ENCODE data around the gene TNFSF12.

TNFSF12 gene

DNA sequence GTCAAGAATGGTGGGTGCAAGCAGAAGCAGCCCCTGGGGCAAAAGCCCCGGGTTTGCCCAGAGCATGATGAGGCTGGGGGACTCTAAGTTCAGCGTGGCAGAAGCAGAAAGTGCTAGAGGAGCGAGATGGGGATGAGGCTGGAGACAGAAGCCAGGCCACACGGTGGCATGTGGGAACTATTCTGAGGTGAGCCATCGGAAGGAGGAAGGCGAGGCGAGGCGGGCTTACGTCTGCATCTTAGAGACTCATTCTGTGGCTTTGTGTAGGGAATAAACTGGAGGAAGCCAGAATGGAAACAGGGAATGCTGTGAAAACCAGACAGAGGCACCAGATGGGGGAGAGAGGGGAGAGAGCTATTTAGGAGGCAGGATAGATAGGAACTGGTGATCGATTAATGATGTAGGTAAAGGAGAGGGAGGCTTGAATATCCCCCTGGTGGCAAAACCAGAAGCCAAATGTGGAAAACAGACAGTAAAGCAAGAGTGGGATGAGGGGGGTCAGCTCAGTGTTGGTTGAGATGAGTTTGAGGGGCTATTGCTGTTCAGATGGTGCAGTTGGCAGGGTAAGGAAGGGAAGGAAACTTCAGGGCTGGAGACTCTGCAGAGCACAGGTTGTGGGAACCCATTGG, 6.6 kb downstream of the TNFSF12 start:
- Mint-ChIP-seq H3K27me3 (no peaks in the 10 kb centered on the region), H3K36me3 (peaks cover 54% of the 10 kb centered on the region), H3K27ac (peak overlapping the region; percentile 71), H3K4me3 (no peak overlapping the region), H3K9me3 (no peaks in the 10 kb centered on the region), H3K4me1 (peaks cover 89% of the 10 kb centered on the region)
- CTCF ChIA-PET: interaction anchor here (0.7 to 3.4 kb wide), 2 partner anchors 41 to 114 kb away, joined by 4 to 10 read pairs; no protein-coding TSS in a partner anchor
- DNase-seq: no peak

DNA sequence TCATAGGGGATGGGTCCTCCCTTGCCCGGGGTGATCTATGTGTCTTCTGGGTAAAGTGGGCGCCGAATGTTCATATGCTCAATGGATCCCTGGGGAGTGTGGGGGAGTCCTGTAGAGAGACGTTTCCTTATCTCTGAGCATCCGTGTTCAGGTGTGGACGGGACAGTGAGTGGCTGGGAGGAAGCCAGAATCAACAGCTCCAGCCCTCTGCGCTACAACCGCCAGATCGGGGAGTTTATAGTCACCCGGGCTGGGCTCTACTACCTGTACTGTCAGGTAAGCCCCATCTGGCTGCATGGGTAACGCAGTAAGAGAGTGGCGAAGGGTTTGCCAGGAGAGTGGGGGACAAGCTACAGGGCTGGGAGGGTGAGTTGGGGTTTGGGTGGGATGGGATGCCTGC, 7.8 kb downstream of the TNFSF12 start:
- CTCF ChIA-PET: interaction anchor here (5.5 kb wide), 1 partner anchor 43 kb away, joined by 157 read pairs; no protein-coding TSS in a partner anchor
- Mint-ChIP-seq H3K27ac (peak overlapping the region; percentile 24), H3K27me3 (no peaks in the 10 kb centered on the region), H3K9me3 (no peaks in the 10 kb centered on the region), H3K4me3 (no peak overlapping the region), H3K36me3 (peaks cover 49% of the 10 kb centered on the region), H3K4me1 (peaks cover 87% of the 10 kb centered on the region)
- no peak for DNase-seq

GRCh38 chr17:7557147-7557764, 8.4 kb downstream of the TNFSF12 start:
- H3K4me3 Mint-ChIP-seq: no peak overlapping the region
- CTCF ChIA-PET: interaction anchor here (1.0 to 5.5 kb wide), 6 partner anchors 32 to 202 kb away, joined by 3 to 157 read pairs (median 6); no protein-coding TSS in a partner anchor
- H3K27ac Mint-ChIP-seq: no peak overlapping the region
- peaks cover 45% of the 10 kb centered on the region for H3K36me3 Mint-ChIP-seq
- no peak for DNase-seq
- H3K9me3 Mint-ChIP-seq: no peaks in the 10 kb centered on the region
- peaks cover 80% of the 10 kb centered on the region for H3K4me1 Mint-ChIP-seq
- H3K27me3 Mint-ChIP-seq: no peaks in the 10 kb centered on the region

- Mint-ChIP-seq H3K27me3 (no peaks in the 10 kb centered on the region), H3K4me3 (peak overlapping the region; percentile 63), H3K9me3 (no peaks in the 10 kb centered on the region), H3K36me3 (peaks cover 48% of the 10 kb centered on the region), H3K4me1 (peaks cover 80% of the 10 kb centered on the region), H3K27ac (peak overlapping the region; percentile 84)
- CTCF ChIA-PET: interaction anchor here (1.0 to 5.5 kb wide), 7 partner anchors 33 to 202 kb away, joined by 3 to 157 read pairs (median 5); no protein-coding TSS in a partner anchor
- DNase-seq: peak; percentile 43
Measured at GRCh38 chr17:7557775-7558543, 9.1 kb downstream of the TNFSF12 start.

GRCh38 chr17:7558544-7559319, 9.9 kb downstream of the TNFSF12 start, which contains the start of gene TNFSF13:
Gene TNFSF13, plus strand, starts transcription at chr17:7558750. Its CDS starts 290 bp downstream, at chr17:7559040.
- Mint-ChIP-seq H3K4me1 (peaks cover 74% of the 10 kb centered on the region), H3K36me3 (peaks cover 43% of the 10 kb centered on the region), H3K9me3 (no peaks in the 10 kb centered on the region), H3K27ac (peak within 1 kb of the TSS; percentile 92), H3K4me3 (peak within 1 kb of the TSS; percentile 63), H3K27me3 (no peaks in the 10 kb centered on the region)
- CTCF ChIA-PET: interaction anchor here (1.0 to 5.5 kb wide), 5 partner anchors 33 to 203 kb away, joined by 3 to 157 read pairs (median 4); no protein-coding TSS in a partner anchor
- DNase-seq: no peak

DNA sequence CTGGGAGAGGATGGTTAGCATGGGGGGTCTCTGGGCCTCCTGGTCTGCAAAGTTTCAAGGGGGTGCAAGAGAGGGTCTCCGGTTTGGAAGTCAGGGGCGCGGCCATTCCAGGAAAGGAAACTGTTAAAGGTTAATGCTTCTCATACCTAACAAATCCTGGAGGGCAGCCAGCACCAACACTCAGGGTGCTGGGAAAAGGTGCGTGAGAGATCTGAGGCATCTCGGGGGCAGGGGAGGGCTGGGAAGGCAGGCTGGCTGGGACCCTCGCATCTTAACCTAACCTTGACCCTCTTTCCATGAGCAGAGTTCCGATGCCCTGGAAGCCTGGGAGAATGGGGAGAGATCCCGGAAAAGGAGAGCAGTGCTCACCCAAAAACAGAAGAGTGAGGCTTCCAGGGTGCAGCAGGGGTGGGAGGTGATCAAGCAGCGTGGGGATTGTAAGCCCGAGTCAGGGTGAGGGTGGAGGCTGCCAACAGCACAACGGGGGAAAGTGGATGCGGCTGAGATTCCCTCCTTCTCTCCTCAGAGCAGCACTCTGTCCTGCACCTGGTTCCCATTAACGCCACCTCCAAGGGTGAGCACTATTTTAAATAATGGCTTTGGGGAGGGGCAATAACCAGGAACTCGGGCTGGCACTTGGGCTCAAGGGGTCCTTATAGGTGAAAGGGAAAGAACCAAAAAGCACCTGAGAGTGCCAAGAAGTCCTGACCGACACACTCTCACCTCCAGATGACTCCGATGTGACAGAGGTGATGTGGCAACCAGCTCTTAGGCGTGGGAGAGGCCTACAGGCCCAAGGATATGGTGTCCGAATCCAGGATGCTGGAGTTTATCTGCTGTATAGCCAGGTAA, 10.7 kb downstream of the TNFSF12 start:
- Mint-ChIP-seq H3K4me1 (peaks cover 78% of the 10 kb centered on the region), H3K36me3 (peaks cover 39% of the 10 kb centered on the region), H3K9me3 (no peaks in the 10 kb centered on the region), H3K27me3 (no peaks in the 10 kb centered on the region), H3K4me3 (no peak overlapping the region), H3K27ac (peak overlapping the region; percentile 92)
- CTCF ChIA-PET: interaction anchor here (0.7 to 5.5 kb wide), 40 partner anchors 8 to 278 kb away, joined by 3 to 157 read pairs (median 8); partner anchors contain the start of genes ACAP1, FGF11, KCTD11 and MPDU1
- DNase-seq: no peak

DNA sequence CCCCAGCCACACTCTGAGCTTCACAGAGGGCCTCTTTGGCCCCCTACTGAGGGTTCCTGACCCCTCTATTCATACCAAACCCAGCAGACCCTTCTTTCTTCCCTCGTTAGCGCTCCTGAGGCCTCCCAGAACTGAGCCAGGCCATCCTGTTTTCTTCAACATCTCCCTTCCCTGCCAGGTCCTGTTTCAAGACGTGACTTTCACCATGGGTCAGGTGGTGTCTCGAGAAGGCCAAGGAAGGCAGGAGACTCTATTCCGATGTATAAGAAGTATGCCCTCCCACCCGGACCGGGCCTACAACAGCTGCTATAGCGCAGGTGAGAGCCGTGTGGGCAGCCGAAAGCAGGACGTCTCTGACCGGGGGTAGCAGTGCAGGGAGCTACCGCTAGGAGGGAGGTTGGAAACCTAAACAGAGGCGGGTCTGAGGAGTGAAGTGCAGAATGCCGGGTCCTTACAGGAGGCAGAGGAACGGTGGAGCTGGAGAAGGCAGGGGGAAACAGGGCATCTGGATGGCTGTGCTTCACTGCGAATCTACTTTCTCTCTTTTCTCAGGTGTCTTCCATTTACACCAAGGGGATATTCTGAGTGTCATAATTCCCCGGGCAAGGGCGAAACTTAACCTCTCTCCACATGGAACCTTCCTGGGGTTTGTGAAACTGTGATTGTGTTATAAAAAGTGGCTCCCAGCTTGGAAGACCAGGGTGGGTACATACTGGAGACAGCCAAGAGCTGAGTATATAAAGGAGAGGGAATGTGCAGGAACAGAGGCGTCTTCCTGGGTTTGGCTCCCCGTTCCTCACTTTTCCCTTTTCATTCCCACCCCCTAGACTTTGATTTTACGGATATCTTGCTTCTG, 11.5 kb downstream of the TNFSF12 start:
- Mint-ChIP-seq H3K4me1 (peaks cover 71% of the 10 kb centered on the region), H3K9me3 (no peaks in the 10 kb centered on the region), H3K27me3 (no peaks in the 10 kb centered on the region), H3K27ac (peak overlapping the region; percentile 92), H3K4me3 (peak overlapping the region; percentile 86), H3K36me3 (peaks cover 39% of the 10 kb centered on the region)
- CTCF ChIA-PET: interaction anchor here (0.7 to 5.5 kb wide), 49 partner anchors 8 to 304 kb away, joined by 3 to 157 read pairs (median 5); partner anchors contain the start of genes ACAP1, FGF11, KCTD11 and MPDU1
- DNase-seq: peak; percentile 78

DNA sequence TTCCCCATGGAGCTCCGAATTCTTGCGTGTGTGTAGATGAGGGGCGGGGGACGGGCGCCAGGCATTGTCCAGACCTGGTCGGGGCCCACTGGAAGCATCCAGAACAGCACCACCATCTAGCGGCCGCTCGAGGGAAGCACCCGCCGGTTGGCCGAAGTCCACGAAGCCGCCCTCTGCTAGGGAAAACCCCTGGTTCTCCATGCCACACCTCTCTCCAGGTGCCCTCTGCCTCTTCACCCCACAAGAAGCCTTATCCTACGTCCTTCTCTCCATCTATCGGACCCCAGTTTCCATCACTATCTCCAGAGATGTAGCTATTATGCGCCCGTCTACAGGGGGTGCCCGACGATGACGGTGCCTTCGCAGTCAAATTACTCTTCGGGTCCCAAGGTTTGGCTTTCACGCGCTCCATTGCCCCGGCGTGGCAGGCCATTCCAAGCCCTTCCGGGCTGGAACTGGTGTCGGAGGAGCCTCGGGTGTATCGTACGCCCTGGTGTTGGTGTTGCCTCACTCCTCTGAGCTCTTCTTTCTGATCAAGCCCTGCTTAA, 12.2 kb downstream of the TNFSF12 start:
- DNase-seq: peak; percentile 88
- peaks cover 67% of the 10 kb centered on the region for H3K4me1 Mint-ChIP-seq
- peak overlapping the region; percentile 86 for H3K4me3 Mint-ChIP-seq
- H3K36me3 Mint-ChIP-seq: peaks cover 40% of the 10 kb centered on the region
- no peaks in the 10 kb centered on the region for H3K27me3 Mint-ChIP-seq
- CTCF ChIA-PET: interaction anchor here (0.7 to 5.5 kb wide), 48 partner anchors 8 to 304 kb away, joined by 3 to 157 read pairs (median 6); partner anchors contain the start of genes ACAP1, FGF11, KCTD11 and MPDU1
- peak overlapping the region; percentile 92 for H3K27ac Mint-ChIP-seq
- no peaks in the 10 kb centered on the region for H3K9me3 Mint-ChIP-seq

DNA sequence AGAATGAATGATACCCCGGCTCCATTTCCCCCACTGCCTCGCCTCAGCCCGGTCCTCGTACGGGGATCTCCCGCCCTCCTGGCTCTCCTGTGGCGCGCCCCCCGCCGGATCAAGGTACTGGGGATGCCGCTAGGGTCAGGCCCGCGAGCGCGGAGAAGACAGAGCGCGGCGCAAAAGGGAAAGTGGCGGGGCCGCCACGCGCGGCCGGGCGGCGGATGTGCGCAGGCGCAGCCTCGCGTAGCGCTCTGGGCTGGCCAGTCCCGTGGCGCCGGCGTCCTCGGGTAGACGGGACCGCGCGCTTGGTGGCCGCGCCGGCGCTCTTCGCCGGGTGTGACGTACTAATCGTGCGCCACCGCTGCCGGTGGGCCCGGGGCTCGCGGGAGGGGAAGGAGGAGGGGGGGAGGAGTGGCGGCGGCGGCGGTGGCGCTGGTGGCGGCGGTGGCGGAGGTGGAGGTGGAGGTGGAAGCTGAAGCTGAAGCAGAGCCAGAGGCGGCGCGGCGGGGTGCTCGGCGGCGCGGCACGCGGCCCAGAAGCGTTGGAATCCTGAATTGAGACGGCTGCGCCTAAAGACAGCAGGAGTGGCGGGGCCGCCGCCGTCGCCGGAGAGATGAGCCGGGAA, 12.8 kb downstream of the TNFSF12 start, which contains the start of gene SENP3:
Gene SENP3, plus strand, starts transcription at position 331 of the 619 bp plus-strand sequence. CDS start 1,158 bp downstream, outside the sequence.
- CTCF ChIA-PET: interaction anchor here (0.7 to 5.5 kb wide), 31 partner anchors 13 to 281 kb away, joined by 3 to 157 read pairs (median 10); partner anchors contain the start of genes FGF11, KCTD11, MPDU1 and SLC2A4
- peak; percentile 92 for DNase-seq
- Mint-ChIP-seq H3K27me3 (no peaks in the 10 kb centered on the region), H3K36me3 (peaks cover 36% of the 10 kb centered on the region), H3K9me3 (no peaks in the 10 kb centered on the region), H3K4me3 (peak within 1 kb of the TSS; percentile 86), H3K27ac (peak within 1 kb of the TSS; percentile 92), H3K4me1 (peaks cover 62% of the 10 kb centered on the region)

- H3K4me3 Mint-ChIP-seq: peak overlapping the region; percentile 86
- no peaks in the 10 kb centered on the region for H3K9me3 Mint-ChIP-seq
- CTCF ChIA-PET: interaction anchor here (2.4 to 3.1 kb wide), 3 partner anchors 14 to 41 kb away, joined by 10 to 26 read pairs (median 15); partner anchors contain the start of gene TNFSF12
- H3K4me1 Mint-ChIP-seq: peaks cover 60% of the 10 kb centered on the region
- H3K27ac Mint-ChIP-seq: peak overlapping the region; percentile 88
- peaks cover 38% of the 10 kb centered on the region for H3K36me3 Mint-ChIP-seq
- H3K27me3 Mint-ChIP-seq: no peaks in the 10 kb centered on the region
- DNase-seq: no peak
Measured at GRCh38 chr17:7562208-7562605, 13.3 kb downstream of the TNFSF12 start.

All from activated naive CD4-positive, alpha-beta T cell treated with anti-CD3 and anti-CD28 coated beads, Interleukin-2, amount 10 ng/mL, durations not matched to agents 7 days and 5 days (primary cell).